ENCODE data around the gene MS4A3.
"Not testable (repeated sequence)": the region's sequence is repeated elsewhere in the genome, so short reads cannot be mapped to it uniquely, and the experiment has no call there.

Gene MS4A3, protein sequence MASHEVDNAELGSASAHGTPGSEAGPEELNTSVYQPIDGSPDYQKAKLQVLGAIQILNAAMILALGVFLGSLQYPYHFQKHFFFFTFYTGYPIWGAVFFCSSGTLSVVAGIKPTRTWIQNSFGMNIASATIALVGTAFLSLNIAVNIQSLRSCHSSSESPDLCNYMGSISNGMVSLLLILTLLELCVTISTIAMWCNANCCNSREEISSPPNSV

DNA sequence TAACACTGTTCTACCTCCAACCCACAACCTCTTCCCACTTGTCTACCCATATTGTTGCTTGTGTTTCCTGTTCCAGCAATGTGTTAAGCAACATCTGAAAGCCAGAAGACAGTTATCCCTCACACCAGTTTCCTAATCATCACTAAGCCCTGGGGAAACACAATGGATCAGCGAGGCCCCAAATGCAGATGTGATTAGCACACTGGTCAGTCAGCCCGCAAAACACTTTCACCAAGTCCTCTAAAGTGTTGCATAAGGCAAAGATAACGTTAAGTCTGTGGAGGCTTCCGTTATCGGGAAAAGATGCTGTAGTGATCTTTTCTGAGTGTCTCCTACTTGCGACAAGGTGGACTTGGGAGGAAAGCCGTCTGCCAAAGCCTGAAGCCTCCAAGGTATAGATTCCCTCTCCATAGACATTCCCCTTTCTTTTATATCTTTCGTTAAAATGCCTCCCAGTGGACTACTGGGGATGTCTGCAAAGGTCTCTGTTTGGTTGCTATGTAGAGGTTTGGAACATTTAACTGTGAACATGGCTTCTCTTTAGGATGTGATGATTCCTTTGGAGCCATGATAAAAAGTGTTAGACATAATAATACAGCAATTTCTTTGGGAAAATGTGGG is at the start of gene MS4A3:
TSS of gene MS4A3 (plus strand) at position 317 of the 621 bp plus-strand sequence. CDS start 4,496 bp downstream, outside the sequence.
- no peak for DNase-seq (ENCODE audit: low spot score)

DNA sequence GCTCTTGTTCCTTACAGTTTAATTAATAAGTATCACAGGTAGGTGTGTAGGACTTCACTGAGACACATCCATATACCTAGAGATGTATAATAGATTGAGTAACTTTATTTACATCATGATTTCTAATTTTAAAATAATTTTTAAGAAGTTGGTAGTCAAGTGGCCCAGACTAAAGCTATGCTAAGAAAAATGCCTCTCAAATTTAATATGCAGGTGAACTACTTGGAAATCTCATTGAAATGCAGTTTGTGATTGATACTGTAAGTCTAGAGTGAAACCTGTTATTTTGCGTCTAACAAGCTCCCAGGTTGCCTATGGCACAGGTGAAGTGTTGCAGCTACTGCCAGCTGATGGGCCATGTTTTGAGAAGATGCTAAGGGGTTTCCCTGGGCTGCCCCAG is 39.6 kb upstream of the MS4A3 start, which contains the start of gene OOSP4B:
TSS of gene OOSP4B (plus strand) at position 301 of the 400 bp plus-strand sequence.
- DNase-seq (ENCODE audit: low spot score): no peak

DNA sequence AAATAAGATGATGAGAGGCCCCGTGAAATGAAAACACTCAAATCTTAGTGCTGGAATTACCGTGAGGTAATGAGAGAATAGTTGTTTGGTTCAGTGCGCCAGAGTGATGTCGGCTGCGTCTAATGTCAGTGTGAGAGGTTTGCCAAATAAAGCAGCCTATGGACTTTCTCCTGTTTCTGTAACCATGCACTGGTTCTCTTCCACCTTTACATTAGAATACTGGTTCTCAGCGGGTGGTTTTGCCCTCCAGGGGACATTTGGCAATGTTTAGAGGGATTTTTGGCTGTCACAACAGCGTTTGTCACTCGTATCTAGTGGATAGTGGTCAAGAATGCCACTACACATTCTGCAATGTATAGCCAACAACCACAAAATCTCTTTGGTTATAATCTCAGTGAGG is 38.4 kb upstream of the MS4A3 start:
- DNase-seq (ENCODE audit: low spot score): no peak

DNA sequence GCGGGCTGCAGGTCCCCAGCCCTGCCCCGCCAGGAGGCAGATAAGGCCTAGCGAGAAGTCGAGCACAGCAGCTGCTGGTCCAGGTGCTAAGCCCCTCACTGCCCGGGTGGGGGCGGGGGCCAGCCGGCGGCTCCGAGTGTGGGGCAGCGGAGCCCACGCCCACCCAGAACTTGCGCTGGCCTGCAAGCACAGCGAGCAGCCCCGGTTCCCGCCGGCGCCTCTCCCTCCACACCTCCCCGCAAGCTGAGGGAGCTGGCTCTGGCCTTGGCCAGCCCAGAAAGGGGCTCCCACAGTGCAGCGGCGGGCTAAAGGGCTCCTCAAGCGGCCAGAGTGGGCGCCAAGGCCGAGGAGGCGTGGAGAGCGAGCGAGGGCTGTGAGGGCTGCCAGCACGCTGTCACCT is 36.1 kb upstream of the MS4A3 start:
- DNase-seq (ENCODE audit: low spot score): not testable (repeated sequence)

DNA sequence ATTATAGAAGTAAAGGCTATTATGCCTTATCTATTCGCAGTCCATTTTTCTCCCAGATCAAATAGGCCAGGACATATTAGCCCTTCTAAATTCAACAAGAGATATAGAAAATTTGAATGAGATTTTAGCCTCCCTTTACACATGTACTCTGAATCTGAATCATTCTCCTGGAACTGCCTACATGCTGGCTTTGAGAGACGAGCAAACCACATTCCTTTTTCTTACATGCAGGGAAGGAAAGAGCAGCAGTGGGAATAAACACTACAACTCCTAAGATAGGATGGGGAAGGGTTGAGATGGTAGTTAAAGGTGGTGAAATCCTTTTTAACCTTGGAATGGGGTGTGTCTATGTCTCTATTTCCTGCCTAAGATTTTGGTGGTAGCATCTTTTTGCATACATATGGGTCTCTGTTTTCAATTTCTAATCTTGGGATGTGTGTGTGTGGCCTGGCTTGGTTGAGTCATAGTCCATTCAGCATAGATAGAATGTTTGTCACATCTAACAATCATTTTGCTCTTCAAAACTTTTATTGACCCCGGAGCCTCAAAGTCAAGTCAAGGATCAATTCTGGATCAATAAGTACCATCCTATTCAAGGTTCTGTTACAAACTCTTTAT is 27.3 kb upstream of the MS4A3 start:
- DNase-seq (ENCODE audit: low spot score): no peak

DNA sequence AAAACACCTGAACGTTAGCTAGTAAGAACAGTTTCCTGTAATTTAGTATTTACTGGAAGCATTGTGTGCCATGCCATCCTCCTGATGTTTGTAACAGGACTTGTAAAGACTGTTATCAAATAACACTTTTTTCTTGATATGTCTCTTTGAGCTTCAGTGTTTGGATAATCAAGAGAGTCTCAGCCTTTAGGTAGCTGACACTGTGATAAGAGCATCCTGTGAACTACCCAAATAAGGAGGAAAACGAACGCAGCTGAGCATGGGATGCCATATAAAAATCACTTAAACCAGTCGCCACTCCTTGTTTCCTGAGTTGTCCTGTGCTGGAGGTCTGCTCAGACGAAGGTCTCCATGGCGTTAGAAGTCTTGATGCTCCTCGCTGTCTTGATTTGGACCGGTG is 16.4 kb upstream of the MS4A3 start, which contains the start of gene OOSP2:
TSS of gene OOSP2 (plus strand) at position 301 of the 400 bp plus-strand sequence. CDS start at position 352, 51 bp downstream.
- no peak for DNase-seq (ENCODE audit: low spot score)

DNA sequence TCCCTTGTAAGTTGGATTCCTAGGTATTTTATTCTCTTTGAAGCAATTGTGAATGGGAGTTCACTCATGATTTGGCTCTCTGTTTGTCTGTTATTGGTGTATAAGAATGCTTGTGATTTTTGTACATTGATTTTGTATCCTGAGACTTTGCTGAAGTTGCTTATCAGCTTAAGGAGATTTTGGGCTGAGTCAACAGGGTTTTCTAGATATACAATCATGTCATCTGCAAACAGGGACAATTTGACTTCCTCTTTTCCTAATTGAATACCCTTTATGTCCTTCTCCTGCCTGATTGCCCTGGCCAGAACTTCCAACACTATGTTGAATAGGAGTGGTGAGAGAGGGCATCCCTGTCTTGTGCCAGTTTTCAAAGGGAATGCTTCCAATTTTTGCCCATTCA is 6.0 kb upstream of the MS4A3 start:
- not testable (repeated sequence) for DNase-seq (ENCODE audit: low spot score)

DNA sequence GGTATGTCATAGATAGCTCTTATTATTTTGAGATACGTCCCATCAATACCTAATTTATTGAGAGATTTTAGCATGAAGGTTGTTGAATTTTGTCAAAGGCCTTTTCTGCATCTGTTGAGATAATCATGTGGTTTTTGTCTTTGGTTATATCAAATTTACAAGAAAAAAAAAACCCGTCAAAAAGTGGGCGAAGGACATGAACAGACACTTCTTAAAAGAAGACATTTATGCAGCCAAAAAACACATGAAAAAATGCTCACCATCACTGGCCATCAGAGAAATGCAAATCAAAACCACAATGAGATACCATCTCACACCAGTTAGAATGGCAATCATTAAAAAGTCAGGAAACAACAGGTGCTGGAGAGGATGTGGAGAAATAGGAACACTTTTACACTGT is 5.6 kb upstream of the MS4A3 start:
- not testable (repeated sequence) for DNase-seq (ENCODE audit: low spot score)

DNA sequence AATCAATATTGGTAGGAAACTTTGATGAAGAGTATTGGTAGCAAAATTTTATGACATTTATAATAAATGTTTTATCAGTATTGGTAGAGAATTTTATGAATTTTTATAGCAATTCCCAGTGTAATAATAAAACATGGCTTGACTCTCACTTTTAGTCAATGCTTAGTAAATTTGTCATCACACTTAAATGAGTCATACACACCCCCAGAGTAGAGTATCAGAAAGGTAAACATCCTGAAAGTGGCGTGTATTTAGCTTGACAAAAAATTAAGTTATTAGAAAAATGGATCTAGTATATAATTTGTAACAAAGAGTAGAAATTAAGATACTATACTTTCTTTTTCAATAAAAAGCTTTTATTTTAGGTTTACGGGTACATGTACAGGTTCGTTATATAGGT is 2.6 kb downstream of the MS4A3 start:
- no peak for DNase-seq (ENCODE audit: low spot score)

DNA sequence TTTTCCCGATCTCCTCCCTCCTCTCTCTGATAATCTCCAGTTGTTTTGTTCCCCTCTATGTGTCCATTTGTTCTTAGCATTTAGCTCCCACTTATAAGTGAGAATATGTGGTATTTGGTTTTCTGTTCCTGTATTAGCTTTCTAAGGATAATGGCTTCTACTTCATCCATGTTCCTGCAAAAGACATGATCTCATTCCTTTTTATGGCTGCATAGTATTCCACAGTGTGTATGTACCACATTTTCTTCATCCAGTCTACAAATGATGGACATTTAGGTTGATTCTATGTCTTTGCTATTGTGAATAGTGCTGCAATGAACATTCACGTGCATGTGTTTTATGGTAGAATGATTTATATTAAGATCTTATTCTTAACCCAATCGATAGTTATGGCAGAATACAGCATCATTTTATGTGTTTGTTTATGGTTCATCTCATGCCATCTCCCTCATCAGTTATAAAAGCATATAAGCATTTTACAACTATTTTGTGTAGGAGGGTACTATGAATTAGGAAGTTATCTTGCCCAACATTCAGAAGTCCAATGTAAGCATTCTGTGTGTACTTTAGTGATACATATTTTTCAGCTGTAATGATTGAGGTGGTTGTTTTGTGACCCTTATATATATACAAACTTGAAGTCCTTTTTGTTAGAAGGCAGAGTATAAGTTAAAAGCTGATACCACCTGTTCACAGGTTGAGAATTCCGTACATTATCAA is 3.2 kb downstream of the MS4A3 start:
- DNase-seq (ENCODE audit: low spot score): no peak

DNA sequence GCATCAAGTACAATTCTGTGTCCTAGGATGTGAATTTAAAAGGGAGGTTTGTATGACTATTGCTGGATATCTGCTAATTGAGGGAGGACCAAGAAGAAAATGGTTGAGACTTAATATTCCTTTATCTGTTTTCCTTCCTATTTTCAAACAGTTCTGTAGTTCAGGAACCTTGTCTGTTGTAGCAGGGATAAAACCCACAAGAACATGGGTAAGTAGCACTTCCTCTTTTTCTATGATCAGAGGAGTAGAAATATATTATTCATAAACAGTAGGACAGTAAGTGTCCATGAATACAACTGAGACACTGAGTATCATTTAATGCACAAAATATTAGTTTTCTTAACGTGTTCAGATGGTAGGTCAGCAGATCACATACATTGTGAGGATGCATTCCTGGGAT is 7.6 kb downstream of the MS4A3 start:
- DNase-seq (ENCODE audit: low spot score): no peak

DNA sequence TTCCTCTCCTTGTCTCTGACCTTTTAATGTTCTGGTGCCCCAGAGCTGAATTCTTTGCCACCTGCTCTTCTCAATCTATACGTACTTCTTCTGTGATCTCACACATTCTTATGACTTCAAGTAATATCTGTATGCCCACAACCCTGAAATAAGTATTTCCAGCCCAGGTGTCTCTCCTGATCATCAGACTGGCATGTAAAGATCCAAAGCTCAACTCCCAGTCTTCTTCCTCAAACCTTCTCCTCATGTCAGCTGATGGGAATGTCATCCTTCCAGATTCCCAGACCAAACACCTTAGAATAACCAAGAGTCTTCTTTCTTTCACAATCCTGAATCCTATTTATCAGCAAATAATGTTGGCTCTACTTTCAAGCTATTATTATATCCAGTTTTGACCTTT is 9.3 kb downstream of the MS4A3 start:
- DNase-seq (ENCODE audit: low spot score): no peak

DNA sequence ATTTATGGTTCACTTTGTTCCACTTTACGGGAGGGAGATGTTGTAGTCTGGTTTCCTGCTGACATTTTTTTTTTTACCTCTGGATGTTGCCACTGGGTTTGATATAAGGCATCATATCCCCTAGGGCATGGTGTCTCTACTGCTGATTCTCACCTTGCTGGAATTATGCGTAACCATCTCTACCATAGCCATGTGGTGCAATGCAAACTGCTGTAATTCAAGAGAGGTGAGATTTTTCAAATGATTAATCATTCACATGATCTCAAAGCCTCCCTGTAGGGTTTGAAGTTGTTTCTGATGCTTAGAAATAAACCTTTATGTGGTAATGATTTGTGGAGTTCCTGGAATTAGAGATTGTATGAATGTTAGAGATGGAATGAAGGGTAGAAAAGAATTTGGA is 13.0 kb downstream of the MS4A3 start:
- no peak for DNase-seq (ENCODE audit: low spot score)

DNA sequence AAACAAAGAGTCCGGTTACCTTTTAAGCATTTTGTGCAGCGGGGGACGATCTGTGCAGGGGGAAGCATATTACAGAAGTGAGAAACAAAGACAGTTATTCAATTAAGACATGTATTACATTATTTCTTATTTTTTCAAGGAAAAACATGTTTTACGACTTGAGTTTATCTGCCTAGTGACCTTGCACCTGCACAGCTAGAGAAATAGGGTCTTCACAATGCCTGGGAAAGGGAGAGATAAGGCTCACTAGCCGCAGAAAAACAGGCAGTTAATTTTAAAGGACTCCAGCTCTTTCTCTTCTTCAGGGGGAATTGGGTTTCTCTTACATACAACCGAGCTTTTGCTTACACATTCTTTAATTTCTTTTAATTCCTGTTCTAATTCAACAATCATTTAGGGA is 15.2 kb downstream of the MS4A3 start:
- not testable (repeated sequence) for DNase-seq (ENCODE audit: low spot score)

DNA sequence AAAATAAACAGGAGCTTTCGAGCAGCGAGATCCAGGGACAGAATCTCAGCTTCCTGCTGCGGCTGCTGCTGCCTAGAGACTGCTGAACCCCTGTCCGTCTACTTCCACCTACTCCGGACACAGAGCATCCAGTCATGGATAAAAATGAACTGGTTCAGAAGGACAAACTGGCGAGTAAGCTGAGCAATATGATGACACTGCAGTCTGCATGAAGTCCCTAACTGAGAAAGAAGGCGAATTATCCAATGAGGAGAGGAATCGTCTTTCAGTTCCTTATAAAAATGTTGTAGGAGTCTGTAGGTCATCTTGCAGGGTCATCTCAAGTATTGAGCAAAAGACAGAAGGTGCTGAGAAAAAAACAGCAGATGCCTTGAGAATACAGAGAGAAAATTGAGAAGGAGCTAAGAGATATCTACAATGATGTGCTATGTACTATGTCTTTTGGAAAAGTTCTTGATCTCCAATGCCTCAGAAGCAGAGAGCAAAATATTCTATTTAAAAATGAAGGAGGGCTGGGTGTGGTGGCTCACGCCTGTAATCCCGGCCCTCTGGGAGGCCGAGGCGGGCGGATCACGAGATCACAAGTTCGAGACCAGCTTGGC is 20.9 kb downstream of the MS4A3 start:
- no peak for DNase-seq (ENCODE audit: low spot score)

DNA sequence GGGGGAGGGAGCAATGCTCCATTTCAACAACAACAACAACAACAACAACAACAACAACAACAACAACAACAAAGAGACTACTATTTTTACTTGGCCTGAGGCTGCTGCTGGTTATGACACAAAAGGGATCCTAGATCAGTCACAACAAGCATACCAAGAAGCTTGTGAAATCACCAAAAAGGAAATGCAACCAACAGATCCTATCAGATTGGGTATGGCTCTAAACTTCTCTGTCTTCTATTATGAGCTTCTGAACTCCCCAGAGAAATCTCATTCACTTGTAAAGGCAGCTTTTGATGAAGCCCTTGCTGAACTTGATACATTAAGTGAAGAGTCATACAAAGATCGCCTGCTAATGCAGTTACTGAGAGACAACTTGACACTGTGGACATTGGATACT is 21.5 kb downstream of the MS4A3 start:
- no peak for DNase-seq (ENCODE audit: low spot score)

DNA sequence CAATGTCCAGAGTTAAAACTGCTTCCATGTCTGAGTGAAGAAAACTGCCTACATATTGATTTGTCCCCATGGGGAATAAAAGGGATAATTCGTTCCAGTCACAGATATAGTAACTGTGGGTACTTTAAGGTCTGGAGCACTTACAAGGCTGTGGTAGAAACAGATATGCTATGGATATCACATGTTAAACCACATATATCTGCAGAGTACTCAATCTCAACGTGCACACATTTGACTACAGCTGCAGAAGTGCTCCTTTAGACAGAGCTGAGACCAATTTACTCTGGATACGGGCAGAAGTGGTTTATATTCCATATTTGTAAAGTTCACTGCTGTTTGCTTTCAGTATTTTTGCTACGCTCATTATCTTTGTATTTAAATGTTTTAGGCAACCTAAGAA is 22.3 kb downstream of the MS4A3 start:
- no peak for DNase-seq (ENCODE audit: low spot score)

DNA sequence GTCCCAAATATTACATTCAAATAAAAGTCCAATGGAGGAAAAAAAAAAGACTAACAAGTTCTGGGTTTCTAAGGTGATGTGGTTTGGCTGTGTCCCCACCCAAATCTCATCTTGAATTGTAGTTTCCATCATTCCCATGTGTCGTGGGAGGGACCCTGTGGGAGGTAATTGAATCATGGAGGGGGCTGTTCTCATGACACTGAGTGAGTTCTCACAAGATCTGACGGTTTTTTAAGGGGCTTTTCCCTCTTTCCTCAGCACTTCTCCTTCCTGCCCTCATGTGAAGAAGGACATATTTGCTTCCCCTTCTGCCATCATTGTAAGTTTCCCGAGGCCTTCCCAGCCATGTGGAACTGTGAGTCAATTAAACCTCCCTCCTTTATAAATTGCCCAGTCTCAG is 24.1 kb downstream of the MS4A3 start:
- DNase-seq (ENCODE audit: low spot score): no peak

DNA sequence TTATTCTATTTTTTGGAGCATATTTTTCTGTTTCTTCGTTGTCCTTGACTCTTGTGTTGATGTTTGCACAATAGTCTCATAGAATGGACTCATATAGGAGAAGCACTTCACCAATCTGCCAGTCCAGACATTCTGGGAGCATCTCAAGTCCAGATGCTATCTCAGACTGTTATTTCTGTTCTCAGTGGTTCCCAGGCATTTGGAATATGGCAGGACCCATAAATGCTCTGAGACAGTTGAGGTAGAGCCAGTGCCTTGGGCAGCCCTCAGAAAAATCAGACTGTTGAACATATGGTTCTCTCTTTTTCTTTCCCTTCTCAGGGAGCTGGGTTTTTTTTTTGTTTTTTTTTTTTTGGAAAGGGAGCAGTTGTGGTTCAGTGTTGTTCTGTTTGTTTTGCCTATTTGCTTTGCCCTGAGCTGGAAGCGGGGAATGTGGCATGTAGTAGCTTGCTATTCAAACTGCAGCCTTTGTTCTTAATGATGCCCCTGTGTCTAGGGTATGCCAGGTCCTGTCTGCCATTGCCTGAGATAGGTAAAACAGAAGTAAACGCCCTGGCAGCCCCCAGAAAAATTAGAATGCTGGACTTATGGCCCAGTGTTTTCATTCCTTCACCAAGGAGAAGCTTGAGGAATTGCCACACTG is 28.3 kb downstream of the MS4A3 start:
- DNase-seq (ENCODE audit: low spot score): no peak

DNA sequence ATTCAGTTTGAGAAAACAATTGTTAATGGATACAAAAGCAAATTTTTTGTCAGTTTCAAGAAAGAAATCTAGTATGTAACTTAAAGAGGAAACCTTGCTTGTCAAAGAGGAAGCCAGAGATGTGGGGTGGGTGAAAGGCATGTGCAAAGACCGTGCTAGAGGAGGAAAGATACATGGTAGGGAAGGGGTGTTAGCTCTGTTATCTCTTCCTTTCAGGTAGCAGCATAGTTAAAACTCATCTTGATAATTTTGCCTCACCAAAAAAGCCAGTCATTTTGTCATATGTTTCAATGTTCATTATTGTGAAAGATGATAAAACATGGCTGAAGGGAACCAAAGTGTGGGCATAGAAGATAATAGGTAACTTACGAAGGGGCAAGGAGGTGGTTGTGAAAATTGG is 29.4 kb downstream of the MS4A3 start:
- DNase-seq (ENCODE audit: low spot score): no peak

DNA sequence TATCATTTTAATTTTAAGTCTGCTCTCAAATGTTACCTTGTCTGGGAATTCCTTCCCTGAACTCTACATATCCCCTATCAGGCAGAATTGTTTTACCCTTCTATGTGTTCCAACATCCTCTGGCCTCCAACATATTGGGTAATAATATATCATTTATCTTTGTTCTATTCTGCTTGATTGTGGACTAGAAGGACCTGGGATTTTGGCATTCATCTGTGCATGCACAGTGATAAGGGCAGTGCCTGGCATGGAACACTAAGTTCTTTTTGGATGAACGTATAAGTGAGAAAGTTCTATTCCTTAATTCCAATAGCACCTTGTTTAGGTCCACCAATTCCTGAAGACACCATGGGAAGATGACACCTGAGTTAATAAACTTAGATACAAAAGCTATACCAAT is 30.8 kb downstream of the MS4A3 start:
- no peak for DNase-seq (ENCODE audit: low spot score)

DNA sequence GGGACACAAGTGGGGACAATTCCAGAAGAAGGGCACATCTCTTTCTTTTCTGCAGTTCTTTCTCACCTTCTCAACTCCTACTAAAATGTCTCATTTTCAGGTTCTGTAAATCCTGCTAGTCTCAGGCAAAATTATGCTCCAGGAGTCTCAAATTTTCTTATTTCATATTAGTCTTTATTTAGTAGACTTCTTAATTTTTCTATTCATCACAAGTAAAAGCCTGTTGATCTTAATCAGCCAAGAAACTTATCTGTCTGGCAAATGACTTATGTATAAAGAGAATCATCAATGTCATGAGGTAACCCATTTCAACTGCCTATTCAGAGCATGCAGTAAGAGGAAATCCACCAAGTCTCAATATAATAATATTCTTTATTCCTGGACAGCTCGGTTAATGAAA is 31.9 kb downstream of the MS4A3 start, which contains the start of gene MS4A2:
TSS of gene MS4A2 (plus strand) at position 301 of the 400 bp plus-strand sequence. CDS start 102 bp downstream, outside the sequence.
- DNase-seq (ENCODE audit: low spot score): no peak
